ENCODE data around the gene DOLPP1.
A peak's percentile ranks its signal among the peaks of the same experiment; 100 is the strongest.

The DOLPP1 gene

GRCh38 chr9:129068110-129068509, 12.8 kb upstream of the DOLPP1 start:
- no peak for DNase-seq

GRCh38 chr9:129068990-129069861, 11.7 kb upstream of the DOLPP1 start:
- DNase-seq = no peak

GRCh38 chr9:129069862-129070641, 10.9 kb upstream of the DOLPP1 start:
- no peak for DNase-seq

- DNase-seq = no peak
These were observed 10.0 kb upstream of the DOLPP1 start for GRCh38 chr9:129070696-129071525.

- DNase-seq = no peak
These were observed 9.3 kb upstream of the DOLPP1 start for GRCh38 chr9:129071526-129072126.

- DNase-seq = no peak
These were observed 8.7 kb upstream of the DOLPP1 start for GRCh38 chr9:129072171-129072570.

GRCh38 chr9:129073404-129073803, 7.5 kb upstream of the DOLPP1 start:
- DNase-seq = no peak

- DNase-seq = no peak
These were observed 6.8 kb upstream of the DOLPP1 start for GRCh38 chr9:129074106-129074505.

- no peak for DNase-seq
These were observed 4.8 kb upstream of the DOLPP1 start for GRCh38 chr9:129075996-129076639.

GRCh38 chr9:129076640-129077037, 4.3 kb upstream of the DOLPP1 start:
- DNase-seq = no peak

GRCh38 chr9:129077236-129077635, 3.7 kb upstream of the DOLPP1 start:
- no peak for DNase-seq

- no peak for DNase-seq
These were observed 2.0 kb upstream of the DOLPP1 start for GRCh38 chr9:129078691-129079503.

GRCh38 chr9:129079829-129080228, 1.1 kb upstream of the DOLPP1 start:
- DNase-seq = no peak

GRCh38 chr9:129080298-129080600, 662 bp upstream of the DOLPP1 start:
- no peak for DNase-seq

- peak; percentile 72 for DNase-seq
These were observed 535 bp downstream of the DOLPP1 start for GRCh38 chr9:129081388-129081904.

- no peak for DNase-seq
These were observed 3.2 kb downstream of the DOLPP1 start for GRCh38 chr9:129084087-129084486.

GRCh38 chr9:129089246-129089645, 8.3 kb downstream of the DOLPP1 start:
- no peak for DNase-seq

GRCh38 chr9:129093602-129094386, 12.9 kb downstream of the DOLPP1 start:
- DNase-seq = no peak

- DNase-seq = no peak
These were observed 13.7 kb downstream of the DOLPP1 start for GRCh38 chr9:129094387-129095169.
